Occipital lobe (tissue), 2 donors: ENCODE data around the gene GRIK1. TPM values are rescaled to one million over a fixed set of nuclear protein-coding genes. Genes with fewer than 3 reads are reported as not detected.

Source experiments
- DNase-seq: peaks from one replicate; lab custom pipeline; 2025; lab: John Stamatoyannopoulos, UW
- total RNA-seq: library from RNA; depleted of rRNA; stranded (reverse); fragments of >200 nt; gene quantifications from one replicate; pipeline ENCODE4 v1.2.3, GENCODE V29; 2014

GRIK1 gene
- total RNA-seq, 1 donor from 2014 or later, result 7.5 TPM

DNA sequence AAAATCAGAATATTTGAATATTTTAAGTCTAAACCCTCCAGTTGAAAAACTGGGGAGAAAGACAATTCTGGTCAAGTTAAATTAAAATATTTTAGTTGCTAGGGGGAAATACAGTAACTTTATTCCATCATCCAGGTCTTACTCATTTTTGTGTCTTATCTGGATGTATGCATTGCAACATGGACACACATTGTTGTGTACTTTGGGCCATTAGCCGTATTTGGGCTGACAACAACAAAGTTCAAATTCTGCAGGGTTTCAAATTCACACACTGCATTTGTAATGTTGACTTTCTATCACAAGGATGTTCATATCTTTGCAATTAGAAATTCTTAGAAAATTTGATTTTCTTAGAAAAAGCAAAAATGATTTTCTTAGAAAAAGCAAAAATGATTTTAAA, 391.8 kb downstream of the GRIK1 start:
- no peak for DNase-seq

DNA sequence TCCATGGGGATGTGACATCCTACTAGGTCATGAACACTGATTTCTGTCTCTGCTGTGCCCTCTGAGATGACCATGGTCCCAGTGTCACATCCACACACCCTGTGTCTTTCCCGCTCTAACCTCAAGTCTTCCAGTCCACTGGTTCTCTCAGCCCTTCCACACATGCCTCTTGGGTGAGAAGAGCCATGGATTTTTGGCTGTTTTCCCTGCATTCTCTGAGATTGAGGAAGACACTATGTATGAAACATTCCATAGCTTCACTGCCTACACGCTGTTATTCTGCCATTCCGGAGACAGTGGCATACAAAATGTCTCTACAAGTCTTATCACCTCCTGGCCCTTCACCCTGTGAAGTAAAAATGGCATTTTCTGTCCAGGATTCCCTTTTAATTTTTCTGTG, 393.7 kb downstream of the GRIK1 start:
- no peak for DNase-seq

DNA sequence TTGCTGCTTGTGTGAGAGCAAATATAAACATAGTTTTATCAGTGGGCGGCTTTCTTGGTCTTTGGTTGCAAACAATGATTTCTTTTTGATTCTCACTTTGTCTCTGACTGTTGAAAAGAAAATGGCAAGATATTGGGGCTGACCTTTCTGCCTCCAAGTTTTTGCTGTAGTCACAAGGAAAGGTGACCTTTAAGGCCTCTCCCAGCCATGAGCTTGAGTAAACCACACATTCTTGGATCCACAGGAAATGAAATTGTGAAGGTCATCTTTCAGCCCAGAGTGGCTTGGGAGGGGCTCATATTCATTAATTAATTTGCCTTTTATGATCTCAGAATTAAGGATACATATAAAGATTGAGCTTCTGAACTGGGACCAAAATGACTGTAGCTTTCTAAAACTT, 399.5 kb downstream of the GRIK1 start:
- no peak for DNase-seq

DNA sequence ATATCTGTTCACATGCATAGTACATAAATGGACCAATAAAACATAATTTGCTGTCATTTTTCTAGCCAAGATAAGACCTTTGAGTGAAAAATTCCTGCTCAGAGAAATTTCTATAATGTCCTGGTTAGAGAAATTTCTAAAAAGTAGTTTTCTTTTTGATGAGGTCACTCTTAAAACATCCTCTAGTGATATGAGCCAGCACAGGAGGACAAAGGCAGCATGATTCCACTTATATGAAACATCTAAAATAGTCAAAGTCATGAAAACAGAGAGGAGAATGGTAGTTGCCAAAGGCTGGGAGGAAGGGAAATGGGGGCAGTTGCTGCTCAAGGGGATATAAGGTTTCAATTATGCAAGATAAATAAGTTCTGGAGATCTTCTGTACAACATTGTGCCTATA, 401.7 kb downstream of the GRIK1 start:
- DNase-seq, result no peak

DNA sequence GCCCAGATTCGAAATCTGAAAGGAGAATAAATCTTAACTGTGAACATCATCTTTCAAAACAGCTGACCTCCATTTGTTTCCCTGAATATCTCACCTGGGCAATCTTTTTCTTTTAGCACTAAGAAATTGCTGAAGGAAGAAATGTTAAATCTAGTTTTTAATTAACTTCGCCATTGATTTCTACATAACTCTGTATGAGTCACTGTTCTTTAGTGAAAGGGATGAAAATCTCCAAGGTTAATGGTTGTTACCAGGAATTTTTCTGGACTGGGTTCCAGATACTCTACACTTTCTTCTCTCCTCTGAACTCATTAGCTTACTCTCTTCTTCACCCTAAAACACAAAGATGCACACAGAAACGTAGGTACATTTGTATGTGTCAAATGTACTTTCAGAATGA, 405.3 kb downstream of the GRIK1 start:
- no peak for DNase-seq

DNA sequence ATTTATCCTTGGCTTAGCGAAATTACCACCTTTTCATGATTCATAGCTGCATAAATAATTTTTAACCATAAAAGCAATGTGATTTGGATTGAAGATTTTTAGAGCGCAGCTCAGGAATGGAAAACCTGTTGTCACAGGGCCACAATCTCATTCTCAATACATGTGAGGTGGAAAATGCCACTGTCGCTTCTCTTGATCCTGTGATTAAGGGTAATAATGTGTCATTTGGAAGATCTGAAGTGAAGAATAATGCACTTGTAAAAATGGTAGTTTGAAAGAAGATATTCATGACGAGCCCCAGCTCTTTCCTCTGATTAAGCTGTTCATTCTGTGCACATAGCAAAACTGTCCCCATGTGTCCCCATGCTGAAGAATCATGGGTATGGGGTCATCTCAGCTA, 410.7 kb downstream of the GRIK1 start:
- no peak for DNase-seq

DNA sequence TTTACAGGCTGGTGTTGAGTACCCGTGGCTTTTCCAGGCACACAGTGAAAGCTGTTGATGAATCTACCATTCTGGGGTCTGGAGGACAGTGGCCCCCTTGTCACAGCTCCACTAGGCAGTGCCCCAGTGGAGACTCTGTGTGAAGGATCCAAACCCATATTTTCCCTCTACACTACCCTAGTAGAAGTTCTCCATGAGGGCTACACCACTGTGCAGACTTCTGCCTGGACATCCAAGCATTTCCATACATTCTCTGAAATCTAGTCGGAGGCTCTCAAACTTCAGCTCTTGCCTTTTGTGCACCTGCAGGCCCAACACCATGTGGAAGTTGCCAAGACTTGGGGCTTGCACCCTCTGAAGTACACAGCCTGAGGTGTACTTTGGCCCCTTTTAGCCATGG, 413.3 kb downstream of the GRIK1 start:
- DNase-seq, result no peak

DNA sequence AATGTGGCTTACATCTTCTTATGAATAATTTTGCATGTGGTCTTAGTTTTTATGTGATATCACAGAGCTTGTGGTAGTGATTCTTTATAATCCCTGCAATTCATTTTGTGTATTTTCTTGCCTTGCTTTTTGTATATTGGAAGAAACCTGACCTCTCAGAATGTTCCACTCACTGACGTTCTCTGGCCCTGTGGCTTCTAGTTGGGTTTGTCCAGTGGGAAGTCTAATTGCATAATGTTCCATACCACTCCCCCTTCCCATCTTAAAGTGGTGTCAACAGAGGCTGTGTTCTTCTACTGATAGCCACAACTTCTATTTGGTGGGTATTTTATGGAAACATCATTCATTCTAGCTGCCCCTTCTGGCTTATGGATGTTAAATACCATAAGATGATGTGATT, 415.7 kb downstream of the GRIK1 start:
- no peak for DNase-seq

DNA sequence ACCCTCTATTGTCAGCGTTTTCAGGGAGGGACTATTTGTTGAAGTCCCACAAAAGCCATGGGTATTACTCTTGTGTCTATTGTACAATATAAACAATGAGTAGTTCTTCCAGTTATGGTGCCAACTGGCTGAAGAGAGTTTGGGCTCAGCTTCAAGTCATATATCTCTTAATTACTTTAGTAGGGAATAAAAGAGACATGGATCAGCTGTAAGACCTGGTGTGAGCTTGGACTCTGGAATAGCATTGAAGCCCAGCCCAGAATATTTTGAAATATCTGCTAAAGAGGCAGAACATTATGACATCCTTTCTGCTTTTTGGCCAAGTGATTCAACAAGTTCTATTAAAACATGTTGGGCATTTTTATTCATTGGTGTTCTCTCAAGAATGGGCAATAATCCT, 416.1 kb downstream of the GRIK1 start:
- no peak for DNase-seq

DNA sequence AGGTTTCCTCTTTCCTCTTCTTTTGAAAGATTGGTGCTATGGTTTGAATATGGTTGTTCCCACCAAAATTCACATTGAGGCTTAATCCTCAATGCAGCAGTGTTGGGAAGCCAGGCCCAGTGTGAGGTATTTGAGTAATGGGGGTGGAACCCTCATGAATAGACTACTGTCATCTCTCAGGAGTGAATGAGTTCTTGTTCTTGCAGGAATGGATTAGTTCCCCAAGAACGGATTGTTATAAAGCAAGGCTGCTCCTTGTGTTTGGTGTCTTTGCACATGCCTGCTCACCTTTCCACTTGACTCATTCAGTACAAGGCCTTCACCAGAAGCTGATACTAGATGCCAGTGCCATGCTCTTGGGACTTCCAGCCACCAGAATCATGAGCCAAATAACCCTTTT, 417.9 kb downstream of the GRIK1 start:
- DNase-seq, result no peak

DNA sequence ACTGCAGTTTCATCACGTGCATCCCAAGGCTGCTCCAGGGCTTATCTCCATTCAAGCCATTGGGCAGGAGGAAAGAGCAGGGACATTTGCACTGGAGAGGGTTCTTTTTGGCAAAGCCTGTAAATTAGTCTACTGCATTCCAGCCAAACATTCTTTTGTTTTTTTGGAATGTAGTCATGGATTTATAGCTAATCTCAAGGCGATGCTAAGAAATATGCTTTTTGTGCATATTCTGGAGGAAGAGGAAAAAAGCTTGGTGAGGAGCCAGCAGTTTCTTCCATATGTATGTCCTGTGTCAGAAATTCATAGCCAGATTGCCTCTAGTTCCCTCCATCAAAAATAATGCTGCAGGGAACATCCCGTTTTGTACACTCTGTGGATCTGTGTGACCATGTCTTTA, 419.6 kb downstream of the GRIK1 start:
- no peak for DNase-seq

DNA sequence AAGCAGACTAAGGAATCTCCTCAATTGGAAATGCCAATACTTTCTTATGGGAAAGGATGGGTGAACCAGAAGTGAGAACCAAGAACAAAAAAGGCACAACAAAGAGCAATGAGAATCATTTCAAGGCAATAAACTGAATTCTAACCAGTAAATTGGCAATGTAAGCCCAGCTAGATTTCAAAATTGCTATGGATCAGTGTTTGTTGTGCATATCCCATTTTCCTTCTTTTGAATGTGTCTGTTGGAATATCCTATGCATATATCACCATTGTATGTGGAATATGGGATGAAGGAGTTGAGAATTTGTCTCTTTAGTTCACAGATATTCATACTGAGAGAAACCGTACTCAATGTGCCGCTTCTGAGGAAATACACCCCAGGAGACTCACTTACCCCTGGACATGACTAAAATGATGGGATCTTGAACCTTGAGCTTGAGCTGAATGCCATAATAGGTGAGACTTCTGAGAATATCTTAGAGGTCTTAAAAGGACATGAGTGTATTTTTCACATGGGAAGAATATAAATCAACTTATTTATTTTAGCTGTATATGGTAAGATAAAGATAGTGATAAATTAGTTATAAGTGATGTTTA, 425.0 kb downstream of the GRIK1 start:
- no peak for DNase-seq

DNA sequence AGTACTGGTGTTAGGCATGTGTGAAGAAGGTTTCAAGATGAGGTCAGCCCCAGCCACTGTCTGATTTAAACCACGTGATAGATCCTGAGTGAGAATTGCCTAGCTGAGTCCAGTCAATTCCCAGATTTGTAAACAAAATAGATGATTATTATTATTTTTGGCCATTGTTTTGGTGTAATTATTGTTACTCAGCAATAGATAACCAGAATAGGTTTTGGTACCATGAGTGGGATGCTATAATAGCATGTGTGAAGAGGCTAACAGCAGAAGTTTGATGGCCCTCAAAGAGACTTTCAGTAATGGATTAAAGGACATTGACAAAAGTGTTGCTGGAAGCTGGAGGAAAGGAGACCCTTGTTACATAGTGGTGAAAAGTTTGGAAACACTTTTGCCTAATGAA, 426.3 kb downstream of the GRIK1 start:
- no peak for DNase-seq

DNA sequence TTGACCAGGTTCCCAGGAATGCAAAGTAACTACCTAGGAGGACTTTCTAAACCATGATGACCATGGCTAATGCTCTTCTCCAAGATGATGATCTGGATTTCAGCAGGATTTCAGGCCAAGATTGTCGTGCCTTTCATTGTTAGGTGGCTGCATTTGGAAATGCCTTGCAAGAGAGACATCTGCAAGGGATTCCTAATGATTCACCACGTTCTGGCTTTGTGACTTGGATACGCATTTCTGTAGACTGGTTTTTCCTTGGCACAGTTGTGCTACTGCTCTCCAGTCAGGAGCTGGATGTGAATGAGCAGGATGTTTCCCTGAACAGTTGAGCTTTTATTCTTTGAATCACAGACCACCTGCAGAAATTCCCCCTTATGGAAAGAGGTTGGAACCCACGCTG, 428.7 kb downstream of the GRIK1 start:
- no peak for DNase-seq

DNA sequence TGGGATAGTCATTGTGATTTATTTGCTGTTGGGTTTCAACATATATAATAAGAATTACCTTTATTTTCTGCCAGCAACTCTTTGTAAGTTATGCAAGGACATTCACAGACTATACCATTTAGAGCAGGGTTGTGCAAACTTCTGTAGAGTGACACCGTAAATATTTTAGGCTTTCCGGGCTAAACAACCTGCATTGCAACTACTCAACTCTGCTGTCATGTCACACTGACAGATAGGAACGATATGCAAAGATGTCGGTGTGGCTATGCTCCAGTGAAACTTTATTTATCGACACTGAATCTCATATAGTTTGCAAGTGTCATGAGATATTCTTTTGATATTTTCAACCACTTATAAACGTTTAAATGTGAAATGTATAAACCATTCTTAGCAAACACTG, 430.7 kb downstream of the GRIK1 start:
- DNase-seq, result no peak

DNA sequence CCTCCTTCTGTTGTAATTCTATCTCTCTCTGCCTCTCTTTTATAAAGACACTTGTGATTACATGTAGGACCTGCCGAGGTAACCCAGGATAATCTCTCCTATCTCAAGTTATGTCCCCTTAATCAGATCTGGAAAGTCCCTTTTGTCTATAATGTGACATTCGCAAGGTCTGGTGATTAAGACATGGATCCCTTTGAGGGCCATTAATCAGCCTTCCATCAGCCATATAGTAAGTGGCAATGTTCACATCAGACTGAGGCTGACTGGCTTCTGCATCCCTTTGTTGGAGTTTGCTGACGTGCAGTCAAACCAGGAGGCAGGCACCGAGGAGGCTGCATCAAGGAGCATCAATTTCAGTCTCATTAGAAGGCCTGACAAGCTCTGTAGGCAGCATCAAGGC, 431.5 kb downstream of the GRIK1 start:
- DNase-seq, result no peak

DNA sequence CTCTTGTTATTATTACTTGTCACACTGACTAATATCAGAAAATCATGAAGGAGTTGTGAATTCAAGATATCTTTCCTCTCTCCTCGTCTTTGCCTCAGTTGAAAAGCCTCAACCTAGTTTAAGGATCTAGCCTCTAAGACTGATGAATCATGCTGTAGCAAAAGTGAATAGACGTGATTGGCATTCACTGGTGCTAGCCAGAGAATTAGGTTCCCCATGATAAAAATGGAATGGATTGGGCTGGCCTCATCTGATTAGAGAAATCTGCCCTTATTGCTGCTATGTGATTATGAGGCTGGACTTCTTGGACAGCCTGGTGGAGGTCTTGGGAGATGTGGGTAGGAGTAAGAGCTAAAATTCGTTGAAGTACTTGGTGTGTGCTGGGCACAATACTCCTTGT, 432.8 kb downstream of the GRIK1 start:
- DNase-seq, result no peak

DNA sequence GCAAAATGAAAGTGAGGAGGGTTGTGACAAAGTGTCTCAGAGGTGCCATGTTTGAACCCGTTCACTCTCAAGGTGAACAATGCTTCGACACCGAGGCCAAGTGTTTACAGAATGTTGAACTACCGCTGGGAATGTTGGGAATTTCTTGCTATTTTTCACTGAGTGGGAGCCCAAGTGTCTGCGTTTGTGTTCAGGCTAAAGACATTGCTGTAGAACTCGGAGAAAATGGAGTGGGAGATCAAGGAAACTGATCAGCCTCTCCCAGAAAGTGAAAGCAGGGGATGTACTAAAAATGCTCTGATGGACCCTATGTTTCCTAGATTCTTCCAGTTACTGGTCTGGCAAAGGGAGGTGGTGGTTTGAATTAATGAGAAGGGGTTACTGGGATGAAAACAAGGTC, 433.6 kb downstream of the GRIK1 start:
- no peak for DNase-seq

DNA sequence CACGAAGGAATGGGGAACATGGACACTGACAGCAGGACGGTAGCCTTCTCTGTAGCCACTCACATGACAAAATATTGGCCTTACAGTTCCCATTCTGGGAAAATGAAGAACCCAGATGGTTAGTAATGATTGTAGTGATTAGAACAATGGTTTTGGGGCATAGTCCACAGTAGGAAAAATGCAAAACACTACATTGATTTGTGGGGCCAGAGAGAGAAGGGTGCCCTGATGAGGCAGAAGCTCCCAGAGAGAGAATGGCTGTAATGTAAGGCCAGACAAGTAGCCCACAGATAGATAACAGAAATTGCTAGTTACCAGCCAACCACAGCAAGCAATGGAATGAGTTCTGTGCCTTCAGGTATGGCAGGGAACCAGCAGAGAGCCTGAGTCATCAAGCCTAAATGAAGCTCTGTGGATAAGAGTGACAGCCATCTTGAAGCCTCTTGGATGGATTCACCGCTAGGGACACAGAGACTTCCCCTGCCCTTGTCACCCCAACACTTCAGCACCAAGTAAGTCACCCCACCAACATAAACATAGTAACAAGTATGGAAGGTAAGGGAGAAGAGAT, 435.0 kb downstream of the GRIK1 start:
- no peak for DNase-seq

DNA sequence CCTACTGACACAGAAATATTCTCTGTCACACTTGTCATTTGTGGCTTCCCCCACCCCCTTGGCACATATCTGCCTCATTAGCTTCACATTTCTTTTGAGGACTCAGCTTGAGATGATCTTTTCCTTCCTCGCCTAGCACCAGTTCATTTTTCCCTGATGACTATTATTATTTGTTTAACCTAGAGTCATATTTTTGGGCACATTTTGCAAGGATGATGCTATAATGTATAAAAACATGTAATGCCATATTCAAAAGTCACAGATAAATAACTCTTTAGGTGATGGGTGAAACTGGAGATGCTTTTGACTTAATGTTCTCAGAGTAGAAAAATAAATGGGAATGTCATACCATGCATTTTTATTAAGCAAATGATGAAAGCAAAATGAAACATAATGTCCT, 438.3 kb downstream of the GRIK1 start:
- no peak for DNase-seq

DNA sequence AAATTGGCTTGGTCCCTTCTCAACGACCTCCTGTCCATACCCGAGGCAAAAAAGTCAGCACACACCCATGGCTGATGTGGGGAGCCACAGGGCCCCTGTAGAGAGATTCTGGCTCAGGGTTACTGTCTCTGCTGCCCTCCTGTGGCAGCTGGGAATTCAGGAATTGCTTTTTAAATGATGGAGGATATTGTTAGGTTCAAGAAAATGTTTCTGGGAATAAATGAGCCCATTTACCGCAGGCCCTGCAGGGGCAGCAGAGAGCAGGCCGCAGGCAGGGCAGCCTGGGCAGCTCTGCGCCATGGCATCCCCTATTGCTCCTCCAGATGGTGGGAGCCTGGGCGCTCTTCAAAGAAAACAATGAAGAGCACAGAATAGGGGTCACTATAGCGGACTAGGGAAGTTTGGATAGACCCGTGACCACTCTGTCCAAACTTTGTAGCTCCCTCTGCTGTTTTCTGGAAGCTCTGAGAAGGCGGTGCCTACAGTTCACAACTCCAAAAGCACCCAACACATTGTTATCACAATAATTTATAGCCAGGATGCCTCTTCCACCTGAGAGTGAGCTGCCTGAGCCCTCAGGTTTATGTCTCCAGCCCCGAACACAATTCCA, 440.0 kb downstream of the GRIK1 start:
- DNase-seq, result no peak

DNA sequence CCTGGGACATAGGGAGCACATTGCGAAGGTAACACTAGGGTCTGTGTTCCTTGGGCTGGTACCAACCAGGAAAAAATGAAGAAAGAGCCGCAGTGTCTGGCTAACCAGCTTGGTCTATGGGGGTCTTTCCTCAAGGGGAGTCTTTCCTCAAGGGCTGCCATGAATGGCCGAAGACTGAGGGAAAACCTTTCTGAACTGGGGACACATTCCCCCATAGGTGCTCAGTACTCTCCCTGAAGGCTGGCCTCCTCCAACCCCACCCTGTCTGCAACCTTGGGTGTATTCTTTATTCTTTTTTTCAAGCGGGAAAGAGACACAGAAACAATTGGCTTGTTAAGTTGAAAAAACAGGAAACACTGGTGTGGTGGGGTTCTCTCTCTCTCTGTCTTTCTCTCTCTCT, 440.6 kb downstream of the GRIK1 start:
- no peak for DNase-seq

DNA sequence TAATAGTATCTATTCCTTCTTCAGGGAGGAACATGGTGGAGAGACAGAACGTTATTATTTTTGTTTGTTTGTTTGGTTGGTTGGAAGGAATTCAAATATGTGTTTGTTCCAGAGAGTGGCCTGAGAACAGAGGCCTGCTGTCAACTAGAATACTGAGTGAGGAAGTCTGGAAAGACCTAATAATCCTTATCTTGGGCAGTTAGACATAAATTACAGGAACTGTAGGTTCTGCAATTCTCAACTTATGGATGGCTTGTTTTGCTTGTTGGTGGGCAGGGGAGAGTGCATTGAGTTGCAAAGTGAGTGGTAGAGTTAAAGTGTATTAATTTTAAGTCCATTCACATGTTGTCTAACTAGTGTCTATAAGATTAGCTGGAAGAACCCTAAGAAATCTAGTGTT, 443.5 kb downstream of the GRIK1 start:
- DNase-seq, result no peak

DNA sequence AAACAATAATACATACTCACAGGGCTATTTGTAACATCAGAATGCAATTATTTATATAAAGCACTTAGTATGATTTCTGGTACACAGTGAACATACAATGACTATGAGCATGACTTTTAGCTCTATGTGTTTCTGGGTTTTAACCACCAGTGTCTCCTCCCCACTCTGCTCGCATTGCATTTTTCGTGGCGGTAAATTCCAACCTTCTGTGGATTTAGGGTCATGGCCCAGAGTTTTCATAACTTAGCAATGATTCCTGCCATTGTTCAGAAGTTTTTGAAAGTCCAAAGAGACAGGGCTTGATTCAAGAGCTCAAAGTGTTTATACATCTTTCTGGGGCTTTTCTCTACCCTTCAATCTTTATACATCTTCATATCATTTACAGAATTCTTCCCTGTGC, 449.8 kb downstream of the GRIK1 start:
- no peak for DNase-seq
